ENCODE measurements around the gene CMPK2.
"Not testable (repeated sequence)": the region's sequence is repeated elsewhere in the genome, so short reads cannot be mapped to it uniquely, and the experiment has no call there.

The CMPK2 gene

DNA sequence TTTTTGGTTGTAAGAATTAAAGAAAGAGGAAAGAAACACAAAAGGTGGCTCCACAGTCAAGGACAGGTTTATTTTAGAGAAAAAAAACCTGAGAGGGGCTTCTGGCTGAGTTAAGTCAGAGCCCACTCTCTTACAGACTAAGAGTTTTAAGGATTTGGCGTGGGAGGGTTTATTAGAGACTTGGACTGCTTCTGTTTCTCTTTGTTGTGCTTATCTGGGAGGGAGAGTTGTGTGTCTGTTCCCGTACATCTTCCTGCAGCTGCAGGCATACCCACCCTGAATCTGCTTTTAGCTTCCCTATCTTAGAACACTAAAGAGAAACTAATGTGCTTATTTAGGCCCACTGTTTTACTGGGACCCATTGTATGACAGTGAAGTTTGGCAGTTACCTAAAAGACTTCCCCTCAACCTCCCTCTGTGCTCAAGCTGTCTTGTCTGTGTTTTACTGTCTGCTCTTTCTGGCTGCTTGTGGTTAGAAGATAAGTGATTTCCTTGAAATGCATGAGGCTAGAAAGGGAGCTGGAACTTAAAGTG lies 14.6 kb upstream of the CMPK2 start:
- FAIRE-seq, result no peak

DNA sequence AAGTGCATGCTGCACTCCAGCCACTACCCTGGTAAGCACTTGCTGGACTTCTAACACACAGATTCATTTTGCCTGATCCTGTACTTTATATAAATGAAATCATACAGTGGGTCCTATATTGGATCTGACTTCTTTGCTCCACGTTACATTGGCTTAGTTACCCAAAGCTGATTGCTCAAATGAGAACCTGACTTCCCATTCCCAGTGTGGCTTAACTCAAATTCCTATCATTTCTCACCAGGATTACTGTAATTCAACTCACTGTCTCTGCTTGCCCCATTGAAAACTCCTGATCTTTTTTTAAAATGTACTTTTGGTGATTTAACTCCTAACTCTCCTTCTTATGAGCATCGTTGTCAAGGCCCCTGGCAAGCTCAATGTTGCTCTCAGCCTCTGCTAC lies 13.3 kb upstream of the CMPK2 start:
- FAIRE-seq, result no peak

DNA sequence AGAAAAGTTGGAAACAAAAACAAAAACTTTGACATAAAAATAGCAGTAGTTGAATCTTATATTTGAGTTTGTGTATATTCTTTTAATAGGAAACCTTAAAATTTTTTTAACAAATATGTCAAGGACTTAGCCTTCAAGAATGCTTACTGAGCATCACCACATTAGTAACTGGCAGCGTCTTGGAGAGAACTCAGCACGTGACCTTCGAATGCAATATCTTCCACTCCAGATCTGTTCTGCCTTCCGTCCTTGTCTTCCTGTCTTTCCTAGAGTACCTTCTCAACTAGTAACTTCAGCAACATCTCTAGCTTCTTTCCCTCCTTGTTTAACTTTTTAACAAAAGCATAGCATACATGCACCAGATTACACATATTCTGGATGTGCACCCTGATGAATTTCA lies 12.8 kb upstream of the CMPK2 start:
- FAIRE-seq, result no peak

DNA sequence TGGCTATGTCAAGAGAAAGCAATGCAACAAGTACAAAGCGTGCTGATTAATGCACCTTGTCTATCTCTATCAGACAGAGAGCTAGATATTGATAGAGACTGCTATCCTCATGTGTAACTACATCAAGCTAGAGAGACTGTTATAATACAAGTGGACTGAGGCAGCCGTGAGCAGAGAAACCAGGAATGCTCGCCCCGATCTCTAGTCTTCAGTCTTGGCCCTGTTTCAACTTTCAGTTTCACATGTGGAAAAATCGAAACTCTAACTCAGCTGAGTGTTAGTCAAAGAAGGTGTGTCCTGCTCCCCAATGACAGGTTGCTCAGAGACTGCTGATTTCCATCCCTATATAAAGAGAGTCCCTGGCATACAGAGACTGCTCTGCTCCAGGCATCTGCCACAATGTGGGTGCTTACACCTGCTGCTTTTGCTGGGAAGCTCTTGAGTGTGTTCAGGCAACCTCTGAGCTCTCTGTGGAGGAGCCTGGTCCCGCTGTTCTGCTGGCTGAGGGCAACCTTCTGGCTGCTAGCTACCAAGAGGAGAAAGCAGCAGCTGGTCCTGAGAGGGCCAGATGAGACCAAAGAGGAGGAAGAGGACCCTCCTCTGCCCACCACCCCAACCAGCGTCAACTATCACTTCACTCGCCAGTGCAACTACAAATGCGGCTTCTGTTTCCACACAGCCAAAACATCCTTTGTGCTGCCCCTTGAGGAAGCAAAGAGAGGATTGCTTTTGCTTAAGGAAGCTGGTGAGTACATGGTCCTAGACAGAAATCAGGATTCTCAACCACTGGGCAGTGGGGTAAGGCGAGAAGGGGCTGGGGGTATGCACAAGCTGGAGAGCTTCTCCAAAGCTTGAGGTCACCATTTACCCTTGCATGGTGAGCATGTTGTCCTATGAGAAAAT lies 11.9 kb upstream of the CMPK2 start, which contains the start of gene RSAD2:
Gene RSAD2, plus strand, starts transcription at position 376 of the 903 bp plus-strand sequence. Its CDS starts 24 bp downstream, at position 400.
- FAIRE-seq, result no peak

DNA sequence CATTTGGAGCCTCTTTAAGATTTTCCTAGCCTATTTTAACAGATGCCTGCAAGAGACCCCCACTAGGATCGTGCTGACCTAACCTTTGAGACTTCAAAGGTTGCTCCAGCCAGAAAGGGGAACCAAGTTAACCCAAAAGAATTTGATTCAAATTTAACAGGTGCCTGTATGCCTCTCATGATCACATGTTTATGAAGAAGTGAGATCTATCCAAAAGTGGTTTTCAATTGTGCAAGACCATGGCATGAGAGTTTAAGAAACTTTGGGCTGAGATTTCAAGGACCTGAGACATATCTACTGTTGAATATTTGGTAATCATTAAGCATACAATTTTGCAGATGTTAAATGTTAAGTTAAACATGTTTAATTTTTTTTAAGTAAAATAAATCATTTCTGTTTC lies 10.6 kb upstream of the CMPK2 start:
- FAIRE-seq, result no peak

- FAIRE-seq, result no peak
These were observed 8.3 kb upstream of the CMPK2 start for GRCh38 chr2:6874032-6874431.

DNA sequence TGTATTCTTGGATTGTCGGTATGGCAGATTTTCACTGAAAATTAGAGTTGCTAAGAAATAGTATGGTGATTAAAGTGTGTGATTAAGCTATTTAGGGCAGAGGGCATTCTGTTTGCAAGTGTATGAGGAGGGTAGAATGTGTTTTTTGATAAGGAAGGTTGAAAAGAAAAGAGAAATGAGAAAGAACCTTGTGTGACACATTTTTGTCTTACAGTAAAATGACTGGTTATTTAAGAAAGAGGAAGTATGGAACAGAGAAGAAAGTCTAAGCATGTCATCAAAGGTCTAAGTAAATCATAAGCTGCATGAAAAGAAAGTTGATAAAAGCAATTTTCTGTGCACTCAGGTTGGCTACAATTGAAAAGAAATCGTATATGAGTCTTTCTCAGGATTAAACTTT lies 6.7 kb upstream of the CMPK2 start:
- FAIRE-seq, result no peak

DNA sequence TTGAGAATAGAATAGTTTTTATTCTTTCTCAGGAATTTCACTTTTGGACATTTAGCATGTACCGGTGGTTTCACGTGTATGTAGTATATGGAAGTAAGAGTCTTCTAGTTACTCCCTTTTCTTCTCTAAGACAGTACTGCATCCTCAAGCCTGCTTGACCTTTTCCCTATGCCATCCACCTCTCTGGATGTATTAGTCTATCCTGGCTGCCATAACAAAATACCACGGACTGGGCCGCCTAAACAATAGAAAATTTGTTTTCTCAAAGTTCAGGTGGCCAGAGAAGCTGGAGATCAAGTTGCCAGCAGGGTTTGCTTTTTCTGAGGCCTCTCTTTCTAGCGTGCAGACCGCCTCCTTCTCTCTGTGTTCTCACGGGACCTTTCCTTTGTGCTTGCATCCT lies 1.3 kb upstream of the CMPK2 start:
- FAIRE-seq, result no peak

DNA sequence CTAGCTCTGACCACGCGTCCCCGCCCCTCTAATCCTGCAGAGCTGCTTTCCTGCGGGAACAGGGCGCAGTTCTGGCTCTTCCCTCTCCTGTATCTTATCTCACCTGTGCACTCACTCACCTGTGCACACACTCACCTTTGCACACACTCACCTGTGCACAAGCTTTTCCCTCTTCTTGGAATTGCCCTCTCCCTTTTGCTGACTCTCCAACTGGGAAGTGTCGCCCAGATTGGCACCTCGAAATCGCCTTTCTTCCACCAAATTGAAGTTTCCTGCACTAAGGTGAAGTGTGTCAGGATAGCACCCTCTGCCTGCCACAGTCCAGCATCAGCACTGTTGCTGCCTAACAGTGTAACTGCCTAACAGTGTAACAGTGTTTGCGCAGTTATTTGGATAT lies 566 bp upstream of the CMPK2 start:
- FAIRE-seq, result no peak

DNA sequence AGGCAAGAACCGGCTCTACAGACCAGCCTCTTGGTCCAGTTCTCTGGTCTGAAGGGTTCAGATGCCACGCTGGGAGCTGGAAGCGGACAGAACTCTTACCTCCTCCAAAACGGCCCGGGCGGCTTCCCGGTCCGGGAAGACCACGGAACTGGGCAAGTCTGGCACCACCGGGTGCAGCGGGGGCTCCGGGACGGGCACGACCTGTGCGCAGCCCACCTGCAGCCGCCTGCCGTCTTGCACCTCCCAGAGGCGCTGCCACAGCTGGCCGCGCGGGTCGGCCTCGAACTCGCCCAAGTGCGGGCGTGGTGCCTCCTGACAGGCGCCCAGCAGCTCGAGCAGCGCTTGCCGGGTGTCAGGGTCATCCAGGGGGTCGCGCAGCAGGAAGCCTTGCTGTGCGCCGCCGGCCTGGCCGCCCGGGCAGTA lies 773 bp downstream of the CMPK2 start:
- FAIRE-seq, result no peak

- no peak for FAIRE-seq
These were observed 1.4 kb downstream of the CMPK2 start for GRCh38 chr2:6864231-6864754.

DNA sequence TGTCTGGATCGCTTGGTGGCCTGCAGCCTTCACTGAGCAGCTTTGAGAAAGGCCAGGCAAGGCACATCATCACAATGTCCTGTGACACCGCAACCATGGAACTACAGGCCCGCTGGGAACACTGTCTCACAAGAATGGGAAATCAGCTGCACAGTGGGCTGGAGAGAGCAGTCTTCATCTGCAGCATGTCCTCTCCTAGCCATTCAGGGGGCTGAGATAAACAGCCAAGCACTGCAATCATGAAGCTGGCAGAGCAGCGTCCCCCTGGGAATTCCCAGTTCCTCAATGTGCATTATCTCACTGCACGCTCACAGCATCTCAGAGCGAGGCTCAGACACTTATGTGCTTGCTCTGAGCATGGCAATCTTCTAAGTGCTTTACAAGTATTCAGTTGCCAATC lies 1.9 kb downstream of the CMPK2 start:
- no peak for FAIRE-seq

GRCh38 chr2:6860296-6860695 lies 5.4 kb downstream of the CMPK2 start:
- no peak for FAIRE-seq

DNA sequence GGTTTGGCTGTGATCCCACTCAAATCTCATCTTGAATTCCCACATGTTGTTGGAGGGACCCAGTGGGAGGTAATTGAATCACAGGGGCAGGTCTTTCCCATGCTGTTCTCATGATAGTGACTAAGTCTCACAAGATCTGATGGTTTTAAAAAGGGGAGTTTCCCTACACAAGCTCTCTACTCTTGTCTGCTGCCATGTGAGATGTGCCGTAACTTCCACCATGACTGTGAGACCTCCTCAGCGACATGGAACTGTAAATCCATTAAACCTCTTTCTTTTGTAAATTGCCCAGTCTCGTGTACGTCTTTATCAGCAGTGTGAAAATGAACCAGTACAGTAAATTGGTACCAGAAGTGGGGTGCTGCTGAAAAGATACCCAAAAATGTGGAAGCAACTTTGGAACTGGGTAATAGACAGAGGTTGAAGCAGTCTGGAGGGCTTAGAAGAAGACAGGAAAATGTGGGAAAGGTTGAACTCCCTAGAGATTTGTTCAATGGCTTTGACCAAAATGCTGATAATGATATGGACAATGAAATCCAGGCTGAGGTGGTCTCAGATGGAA lies 7.2 kb downstream of the CMPK2 start:
- not testable (repeated sequence) for FAIRE-seq

DNA sequence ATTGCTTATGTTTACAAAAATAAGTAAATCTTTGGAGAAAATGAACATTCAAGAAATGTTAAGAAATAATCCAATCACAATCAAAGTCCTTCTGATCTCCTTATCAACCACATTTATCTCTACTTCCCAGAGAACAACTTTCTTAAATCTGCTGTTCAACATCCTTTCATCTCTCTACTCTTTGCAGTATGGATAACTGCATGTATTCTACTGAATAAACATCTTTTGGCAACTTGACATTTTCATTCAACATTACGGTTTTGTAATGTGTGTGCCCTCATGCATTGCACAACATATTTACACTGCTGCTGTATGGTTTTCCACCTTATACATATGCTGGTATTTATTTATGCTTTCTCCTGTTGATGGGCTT lies 9.2 kb downstream of the CMPK2 start:
- no peak for FAIRE-seq

DNA sequence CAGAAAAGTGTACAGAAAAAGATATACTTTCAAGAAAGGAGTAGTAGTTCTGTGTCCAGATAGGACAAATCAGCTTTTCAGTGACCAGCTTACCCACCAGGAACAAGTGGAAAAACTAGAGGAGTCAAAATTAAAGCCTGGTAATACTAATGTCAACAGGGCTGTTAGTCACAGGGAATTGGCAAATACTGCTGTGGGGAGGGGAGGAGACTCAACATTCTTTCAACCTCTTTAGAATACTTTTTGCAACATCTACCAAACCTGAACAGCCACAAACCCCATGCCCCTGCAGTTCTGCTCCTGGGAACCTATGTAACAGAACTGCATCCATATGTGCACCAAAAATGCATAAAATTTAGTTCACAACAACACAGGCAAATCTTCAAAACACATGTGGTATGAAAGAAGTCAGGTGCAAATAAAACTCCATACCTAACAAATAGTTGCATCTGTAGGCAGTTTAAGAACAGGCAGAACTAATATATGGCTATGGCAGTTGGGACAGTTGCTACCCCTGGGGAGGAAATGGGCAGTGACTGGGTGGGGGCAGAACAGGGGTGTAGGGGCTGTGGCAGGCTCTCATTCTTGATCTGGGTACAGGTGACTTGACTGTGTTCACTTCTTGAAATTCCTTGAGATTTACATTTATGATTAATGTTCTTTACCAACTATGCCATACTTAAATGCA lies 9.7 kb downstream of the CMPK2 start:
- FAIRE-seq, result no peak

DNA sequence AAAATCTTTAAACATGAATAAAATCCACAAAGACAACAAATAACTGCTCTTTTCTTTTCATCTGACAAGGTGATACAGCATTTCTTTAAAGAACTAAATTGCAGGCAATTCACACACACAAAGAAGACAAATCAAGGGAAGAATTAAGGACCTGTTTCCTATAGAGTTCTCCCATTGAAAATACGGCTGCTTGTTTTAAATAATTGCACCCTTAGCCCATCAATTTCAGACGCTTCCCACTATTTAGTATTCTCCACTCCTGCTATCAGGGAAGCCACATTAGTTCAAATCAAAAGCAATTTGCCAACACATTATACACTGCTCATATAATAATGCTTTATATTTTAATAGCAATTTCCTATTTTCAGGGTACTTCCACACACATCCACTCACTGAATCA lies 11.3 kb downstream of the CMPK2 start:
- no peak for FAIRE-seq

- no peak for FAIRE-seq
These were observed 13.5 kb downstream of the CMPK2 start for GRCh38 chr2:6852195-6852594.

- no peak for FAIRE-seq
These were observed 18.6 kb downstream of the CMPK2 start for GRCh38 chr2:6846967-6847681.

GRCh38 chr2:6846540-6846939 lies 19.2 kb downstream of the CMPK2 start:
- FAIRE-seq, result no peak

DNA sequence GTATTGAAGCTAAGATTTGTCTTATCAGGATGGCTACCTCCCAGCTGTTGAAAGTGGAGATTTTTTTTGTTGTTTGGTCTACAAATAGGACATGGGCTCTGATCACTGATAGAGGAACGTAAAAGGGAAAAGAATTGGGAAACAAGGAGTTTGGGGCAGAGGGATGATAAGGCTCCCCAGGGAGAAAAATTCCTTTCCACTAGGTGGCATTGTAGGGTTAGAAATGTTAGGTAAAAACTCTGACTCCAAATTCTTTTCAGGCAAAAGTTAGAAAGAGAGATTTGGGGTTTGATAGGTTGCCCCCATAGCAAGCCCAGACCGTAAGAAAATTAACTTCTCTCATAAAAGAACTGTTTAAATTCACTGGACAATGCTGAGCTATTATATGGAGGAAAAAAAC lies 19.8 kb downstream of the CMPK2 start:
- no peak for FAIRE-seq

DNA sequence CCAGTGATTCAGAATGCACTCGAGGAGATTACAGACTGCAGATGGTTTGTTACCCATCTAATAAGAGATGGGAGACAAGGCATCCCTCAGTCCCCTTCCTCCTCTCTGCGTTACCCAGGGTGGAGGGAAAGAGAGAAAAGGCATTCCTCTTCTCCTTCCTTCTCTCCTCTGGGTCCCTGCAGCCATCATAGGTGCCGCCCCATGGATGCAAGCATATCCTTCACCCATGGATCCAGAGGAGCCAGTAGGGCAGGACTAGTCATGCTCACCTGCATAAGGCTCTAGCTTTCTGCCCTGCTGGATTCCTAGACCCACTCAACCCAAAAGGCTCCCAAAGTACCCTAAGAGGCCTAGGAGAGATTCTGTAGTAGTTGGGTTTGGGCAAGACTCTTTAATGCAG lies 20.4 kb downstream of the CMPK2 start:
- no peak for FAIRE-seq

Data from TTC549 (cell line).